PFSK-1 (cell line): ENCODE data around the gene PON1.

Source experiments
- FOXP2 ChIP-seq: optimal IDR thresholded peaks from 2 replicates; pipeline ENCODE3; 2011; ENCODE audit warnings: borderline replicate concordance, control low read depth, inconsistent platforms; ENCODE audit not compliant: insufficient read depth; ENCODE audit errors: extremely low read length, extremely low read depth
- POLR2AphosphoS5 ChIP-seq: IDR thresholded peaks from 2 replicates; pipeline ENCODE4 v1.6.1; 2012; ENCODE audit warnings: low read depth, mild to moderate bottlenecking, control low read depth, low read length, moderate library complexity
- SIN3A ChIP-seq: IDR thresholded peaks from 2 replicates; pipeline ENCODE4 v1.6.1; 2012; ENCODE audit warnings: mild to moderate bottlenecking, low read length, moderate library complexity, borderline replicate concordance; ENCODE audit not compliant: insufficient read depth
- TAF1 ChIP-seq: IDR thresholded peaks from 2 replicates; pipeline ENCODE4 v1.6.1; 2012; ENCODE audit warnings: low read length, control low read depth, borderline replicate concordance; ENCODE audit not compliant: insufficient read depth
- TF ChIP-seq, protein P1 (sequence below), 2 experiments: IDR thresholded peaks; 2 replicates each; pipeline versions ENCODE4 v1.6.1 to v1.8.0; 2011 to 2012; ENCODE audit warnings: low read depth in 2 of 2, low read length in 2 of 2, control low read depth in 1 of 2, inconsistent platforms in 1 of 2, mild to moderate bottlenecking in 1 of 2, moderate library complexity in 1 of 2; ENCODE audit not compliant: insufficient read depth in 1 of 2

Gene PON1

DNA sequence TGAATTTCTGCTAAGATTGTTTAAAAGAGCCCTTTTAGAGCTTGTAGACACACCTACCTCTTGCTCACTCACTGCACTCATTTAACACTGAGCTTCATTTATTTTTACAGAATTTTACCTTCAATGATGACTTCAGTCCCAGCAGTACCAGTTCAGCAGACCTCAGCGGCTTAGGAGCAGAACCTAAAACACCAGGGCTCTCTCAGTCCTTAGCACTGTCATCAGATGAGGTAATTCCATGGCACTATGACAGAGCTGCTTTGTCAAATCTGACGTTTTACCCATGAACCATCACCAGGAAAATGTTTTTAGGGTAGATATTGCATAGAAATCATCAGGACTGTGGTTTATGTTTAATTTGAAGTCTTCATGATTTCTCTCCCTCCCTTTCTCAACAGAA is 38.2 kb downstream of the PON1 start:
- no peak for TF ChIP-seq FOXP2
- no peak for TF ChIP-seq SIN3A
- no peak for TF ChIP-seq POLR2AphosphoS5
- TF ChIP-seq, protein P1, sequence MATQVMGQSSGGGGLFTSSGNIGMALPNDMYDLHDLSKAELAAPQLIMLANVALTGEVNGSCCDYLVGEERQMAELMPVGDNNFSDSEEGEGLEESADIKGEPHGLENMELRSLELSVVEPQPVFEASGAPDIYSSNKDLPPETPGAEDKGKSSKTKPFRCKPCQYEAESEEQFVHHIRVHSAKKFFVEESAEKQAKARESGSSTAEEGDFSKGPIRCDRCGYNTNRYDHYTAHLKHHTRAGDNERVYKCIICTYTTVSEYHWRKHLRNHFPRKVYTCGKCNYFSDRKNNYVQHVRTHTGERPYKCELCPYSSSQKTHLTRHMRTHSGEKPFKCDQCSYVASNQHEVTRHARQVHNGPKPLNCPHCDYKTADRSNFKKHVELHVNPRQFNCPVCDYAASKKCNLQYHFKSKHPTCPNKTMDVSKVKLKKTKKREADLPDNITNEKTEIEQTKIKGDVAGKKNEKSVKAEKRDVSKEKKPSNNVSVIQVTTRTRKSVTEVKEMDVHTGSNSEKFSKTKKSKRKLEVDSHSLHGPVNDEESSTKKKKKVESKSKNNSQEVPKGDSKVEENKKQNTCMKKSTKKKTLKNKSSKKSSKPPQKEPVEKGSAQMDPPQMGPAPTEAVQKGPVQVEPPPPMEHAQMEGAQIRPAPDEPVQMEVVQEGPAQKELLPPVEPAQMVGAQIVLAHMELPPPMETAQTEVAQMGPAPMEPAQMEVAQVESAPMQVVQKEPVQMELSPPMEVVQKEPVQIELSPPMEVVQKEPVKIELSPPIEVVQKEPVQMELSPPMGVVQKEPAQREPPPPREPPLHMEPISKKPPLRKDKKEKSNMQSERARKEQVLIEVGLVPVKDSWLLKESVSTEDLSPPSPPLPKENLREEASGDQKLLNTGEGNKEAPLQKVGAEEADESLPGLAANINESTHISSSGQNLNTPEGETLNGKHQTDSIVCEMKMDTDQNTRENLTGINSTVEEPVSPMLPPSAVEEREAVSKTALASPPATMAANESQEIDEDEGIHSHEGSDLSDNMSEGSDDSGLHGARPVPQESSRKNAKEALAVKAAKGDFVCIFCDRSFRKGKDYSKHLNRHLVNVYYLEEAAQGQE (IDR thresholded peaks at IDR 0.05; ENCODE audit: insufficient read depth in 1 of 2, low read depth in 2 of 2, low read length in 2 of 2), result no peak
- no peak for TF ChIP-seq TAF1

DNA sequence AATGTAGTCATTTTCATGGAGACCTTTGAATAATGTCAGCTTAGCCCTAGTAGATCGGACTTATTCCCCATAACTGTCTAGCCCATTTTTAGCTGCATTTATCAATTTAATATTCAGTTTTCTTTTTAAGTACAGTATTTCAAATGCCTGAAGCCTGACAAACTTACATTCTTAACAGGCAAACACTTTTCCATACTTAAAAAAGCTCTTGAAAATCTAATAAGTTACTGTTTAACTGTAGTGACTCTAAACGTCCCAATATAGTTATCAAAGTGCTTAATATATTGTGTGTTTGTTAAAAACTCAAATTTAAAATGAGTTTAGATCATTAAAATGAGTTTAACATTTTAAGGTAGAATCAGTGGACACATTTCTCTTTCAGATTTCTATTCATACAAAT is 44.9 kb downstream of the PON1 start:
- TF ChIP-seq FOXP2 (no peak), SIN3A (no peak), TAF1 (no peak), POLR2AphosphoS5 (no peak)
- TF ChIP-seq, protein P1 (IDR thresholded peaks at IDR 0.05; ENCODE audit: insufficient read depth in 1 of 2, low read depth in 2 of 2, low read length in 2 of 2), result no peak

- no peak for TF ChIP-seq FOXP2
- TF ChIP-seq SIN3A, result no peak
- TF ChIP-seq, protein P1 (IDR thresholded peaks at IDR 0.05; ENCODE audit: insufficient read depth in 1 of 2, low read depth in 2 of 2, low read length in 2 of 2), result no peak
- TF ChIP-seq TAF1, result no peak
- TF ChIP-seq POLR2AphosphoS5, result no peak
Observed at GRCh38 chr7:95276114-95276513, 48.2 kb downstream of the PON1 start.

DNA sequence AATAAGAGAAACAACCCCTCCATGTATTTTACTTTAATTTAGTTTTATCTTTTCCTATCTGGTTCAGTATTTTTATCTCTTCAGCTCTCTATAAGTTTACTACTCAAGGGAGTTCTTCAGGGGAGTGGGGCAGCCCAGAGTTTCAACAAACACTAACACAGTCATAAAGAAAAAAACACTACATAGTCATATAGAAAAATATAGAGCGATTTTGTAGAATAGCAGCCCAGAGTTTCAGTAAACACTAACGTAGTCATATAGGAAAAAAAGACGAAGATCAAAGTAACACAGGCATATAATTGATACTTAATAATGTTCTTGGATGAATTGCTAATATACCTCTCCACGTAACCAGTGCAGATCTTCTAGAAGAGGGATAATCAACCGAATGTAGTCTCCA is 54.7 kb downstream of the PON1 start:
- TF ChIP-seq FOXP2 (no peak), TAF1 (no peak), SIN3A (no peak), POLR2AphosphoS5 (no peak)
- TF ChIP-seq, protein P1 (IDR thresholded peaks at IDR 0.05; ENCODE audit: insufficient read depth in 1 of 2, low read depth in 2 of 2, low read length in 2 of 2), result no peak

DNA sequence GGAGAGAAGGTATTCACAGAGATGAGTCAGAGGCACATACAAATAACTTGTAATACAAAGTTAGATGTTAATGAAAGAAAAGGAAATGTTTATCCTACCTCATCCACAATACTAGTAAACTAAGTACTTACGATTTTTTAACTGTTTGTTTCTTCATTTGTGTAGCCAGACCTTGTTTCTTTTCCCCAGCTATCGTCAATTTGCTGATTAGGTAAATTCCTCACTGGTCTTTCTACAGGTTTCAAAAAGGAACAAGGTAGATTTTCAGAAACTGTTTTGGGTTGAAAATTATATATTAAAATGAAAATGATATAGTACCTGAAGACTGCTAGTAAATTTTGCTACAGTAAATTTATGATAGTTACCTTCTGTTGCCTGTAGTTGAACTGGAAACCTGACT is 56.6 kb downstream of the PON1 start:
- TF ChIP-seq, protein P1 (IDR thresholded peaks at IDR 0.05; ENCODE audit: insufficient read depth in 1 of 2, low read depth in 2 of 2, low read length in 2 of 2), result no peak
- no peak for TF ChIP-seq FOXP2
- TF ChIP-seq POLR2AphosphoS5, result no peak
- TF ChIP-seq SIN3A, result no peak
- TF ChIP-seq TAF1, result no peak
